NT2/D1 (cell line): ENCODE results near the gene FAM234B.
"Not testable (repeated sequence)": the region's sequence is repeated elsewhere in the genome, so short reads cannot be mapped to it uniquely, and the experiment has no call there.

ENCODE experiments used
- DNase-seq: peaks from one replicate; pipeline ENCODE4 v3.0.0-alpha.2; 2011; ENCODE audit warnings: low read depth, low spot score
- H3K27me3 ChIP-seq: 2 replicates; pipeline ENCODE4 v1.6.0; 2011; ENCODE audit warnings: mild to moderate bottlenecking; ENCODE audit not compliant: insufficient read length, insufficient read depth
- H3K36me3 ChIP-seq: 2 replicates; pipeline ENCODE4 v1.6.1; 2011; ENCODE audit warnings: mild to moderate bottlenecking, low read length, mixed read lengths; ENCODE audit not compliant: insufficient read depth, insufficient read length
- H3K4me1 ChIP-seq: 2 replicates; pipeline ENCODE4 v1.5.1; 2011; ENCODE audit not compliant: insufficient read depth, insufficient read length
- H3K4me3 ChIP-seq: 2 replicates; pipeline ENCODE4 v1.5.1; 2011; ENCODE audit warnings: low read depth; ENCODE audit not compliant: insufficient read length
- H3K9ac ChIP-seq: 2 replicates; pipeline ENCODE4 v1.6.0; 2011; ENCODE audit warnings: low read depth; ENCODE audit not compliant: insufficient read length
- H3K9me3 ChIP-seq: 2 replicates; pipeline ENCODE4 v1.5.1; 2011; ENCODE audit warnings: mild to moderate bottlenecking, low read length; ENCODE audit not compliant: insufficient read depth
- SUZ12 ChIP-seq: IDR thresholded peaks from 2 replicates; pipeline ENCODE4 v1.6.1; 2011; ENCODE audit not compliant: insufficient read length, insufficient read depth; ENCODE audit errors: extremely low read depth
- YY1 ChIP-seq: IDR thresholded peaks from 2 replicates; pipeline ENCODE4 v1.6.1; 2011; ENCODE audit not compliant: insufficient read length, insufficient read depth
- ZNF274 ChIP-seq: IDR thresholded peaks from 2 replicates; pipeline ENCODE4 v1.6.1; 2011; ENCODE audit warnings: mild to moderate bottlenecking, low read depth, low read length

The FAM234B gene

GRCh38 chr12:13030541-13031291 lies 13.5 kb upstream of the FAM234B start:
- DNase-seq: no peak
- Histone ChIP-seq H3K4me3 (no peak overlapping the region), H3K4me1 (no peaks in the 10 kb centered on the region), H3K9me3 (peaks cover 9% of the 10 kb centered on the region), H3K9ac (no peak overlapping the region), H3K27me3 (no peaks in the 10 kb centered on the region), H3K36me3 (no peaks in the 10 kb centered on the region)
- TF ChIP-seq YY1 (no peak), SUZ12 (no peak), ZNF274 (no peak)

- no peaks in the 10 kb centered on the region for H3K4me1 ChIP-seq
- no peak for DNase-seq
- no peaks in the 10 kb centered on the region for H3K36me3 ChIP-seq
- H3K9ac ChIP-seq: no peak overlapping the region
- TF ChIP-seq SUZ12 (no peak), ZNF274 (no peak), YY1 (no peak)
- H3K27me3 ChIP-seq: no peaks in the 10 kb centered on the region
- peaks cover 9% of the 10 kb centered on the region for H3K9me3 ChIP-seq
- no peak overlapping the region for H3K4me3 ChIP-seq
Measured at GRCh38 chr12:13032164-13032563, 12.0 kb upstream of the FAM234B start.

- Histone ChIP-seq H3K9ac (no peak overlapping the region), H3K4me3 (no peak overlapping the region), H3K27me3 (no peaks in the 10 kb centered on the region), H3K4me1 (no peaks in the 10 kb centered on the region), H3K36me3 (no peaks in the 10 kb centered on the region), H3K9me3 (peaks cover 9% of the 10 kb centered on the region)
- DNase-seq: no peak
- TF ChIP-seq SUZ12 (no peak), YY1 (no peak), ZNF274 (no peak)
Measured at GRCh38 chr12:13033476-13033875, 10.7 kb upstream of the FAM234B start.

- not testable (repeated sequence) for H3K36me3 ChIP-seq, DNase-seq, H3K9me3 ChIP-seq, H3K9ac ChIP-seq, H3K27me3 ChIP-seq, H3K4me3 ChIP-seq, H3K4me1 ChIP-seq
Measured at GRCh38 chr12:13035335-13035734, 8.8 kb upstream of the FAM234B start.

GRCh38 chr12:13036881-13037280 lies 7.3 kb upstream of the FAM234B start:
- H3K9ac ChIP-seq: no peak overlapping the region
- H3K27me3 ChIP-seq: no peaks in the 10 kb centered on the region
- H3K4me3 ChIP-seq: no peak overlapping the region
- peaks cover 3% of the 10 kb centered on the region for H3K9me3 ChIP-seq
- H3K36me3 ChIP-seq: no peaks in the 10 kb centered on the region
- no peaks in the 10 kb centered on the region for H3K4me1 ChIP-seq
- DNase-seq: no peak
- TF ChIP-seq SUZ12 (no peak), YY1 (no peak), ZNF274 (no peak)

GRCh38 chr12:13038491-13039161 lies 5.6 kb upstream of the FAM234B start:
- Histone ChIP-seq H3K27me3 (peaks cover 3% of the 10 kb centered on the region), H3K9ac (no peak overlapping the region), H3K4me3 (no peak overlapping the region), H3K36me3 (no peaks in the 10 kb centered on the region), H3K4me1 (no peaks in the 10 kb centered on the region), H3K9me3 (no peaks in the 10 kb centered on the region)
- TF ChIP-seq ZNF274 (no peak), SUZ12 (no peak), YY1 (no peak)
- no peak for DNase-seq

- Histone ChIP-seq H3K4me3 (no peak overlapping the region), H3K4me1 (peaks cover 3% of the 10 kb centered on the region), H3K9ac (no peak overlapping the region), H3K9me3 (no peaks in the 10 kb centered on the region), H3K27me3 (peaks cover 10% of the 10 kb centered on the region), H3K36me3 (no peaks in the 10 kb centered on the region)
- TF ChIP-seq ZNF274 (no peak), SUZ12 (no peak), YY1 (no peak)
- no peak for DNase-seq
Measured at GRCh38 chr12:13039328-13039956, 4.7 kb upstream of the FAM234B start.
